Prostate gland (tissue), 2 donors: Measurements from ENCODE around the gene SPDL1.

ENCODE experiments used
- CTCF ChIP-seq, 4 experiments: fragments of 200-600 bp in 2 of 4; fragments of 450-650 bp in 2 of 4; sonication (generic) in 2 of 4; IDR thresholded peaks; 1 replicate in 3 of 4; 2 replicates in 1 of 4; pipeline ENCODE4 v1.5.1; 2016 to 2019; ENCODE audit warnings: antibody characterized with exemption in 4 of 4, mild to moderate bottlenecking in 2 of 4, moderate library complexity in 2 of 4
- POLR2A ChIP-seq: fragments of 450-650 bp; IDR thresholded peaks from one replicate; pipeline ENCODE4 v1.6.1; 2016; ENCODE audit warnings: antibody characterized with exemption, mild to moderate bottlenecking

GRCh38 chr5:169649486-169649885 is 65.9 kb downstream of the SPDL1 start:
- TF ChIP-seq CTCF (IDR thresholded peaks at IDR 0.05) (no peak), POLR2A (no peak)
